ENCODE measurements around the gene ZNF710. TPM values are rescaled to one million over a fixed set of nuclear protein-coding genes. Genes with fewer than 3 reads are reported as not detected.
A peak's percentile ranks its signal among the peaks of the same experiment; 100 is the strongest.

Gene ZNF710
- total and polyA plus RNA-seq, 9 of the 15 experiments (the other 6 are each of a cell fraction or from before 2014, with no cell fraction given) = 0.56 to 14.2 (median 5.2) TPM

GRCh38 chr15:89985111-89985510 is 16.0 kb upstream of the ZNF710 start:
- TF ChIP-seq PRDM10 (IDR thresholded peaks at IDR 0.05; ENCODE audit: partially characterized antibody) = peak; percentile 47
- 0 out of 4 replicates have a peak, but pooled peaks of 1 of the 2 experiments have one; percentile 33 for TF ChIP-seq RCOR1 (IDR thresholded peaks at IDR 0.05; ENCODE audit: borderline replicate concordance in 1 of 2, low read depth in 2 of 2, low read length in 2 of 2)
- TF ChIP-seq THRA (IDR thresholded peaks at IDR 0.05) = no peak
- ChIA-PET CTCF (ENCODE audit: low intra/inter-chr PET ratio) (no interaction called here), POLR2A (no interaction called here)
- Histone ChIP-seq H3K27ac (ENCODE audit: extremely low read depth, low read depth, low read length) (no peak overlapping the region), H3K4me3 (no peak overlapping the region), H3K4me1 (replicated peaks in 1 of 2; ENCODE audit: control insufficient read depth in 2 of 2, insufficient read depth in 2 of 2, low read length in 2 of 2) (no peaks in the 10 kb centered on the region), H3K9ac (ENCODE audit: insufficient read depth in 1 of 2, low read depth in 2 of 2, low read length in 2 of 2) (no peak overlapping the region), H3K79me2 (ENCODE audit: control insufficient read depth, insufficient read depth, low read length) (no peaks in the 10 kb centered on the region), H2AFZ (ENCODE audit: low read depth, low read length) (no peak overlapping the region), H3K9me1 (ENCODE audit: control insufficient read depth, insufficient read depth, low read length) (no peaks in the 10 kb centered on the region), H4K20me1 (replicated peaks; ENCODE audit: control insufficient read depth, insufficient read depth, low read length) (no peaks in the 10 kb centered on the region), H3K4me2 (ENCODE audit: insufficient read depth, low read length) (no peak overlapping the region), H3K27me3 (ENCODE audit: control insufficient read depth in 2 of 2, insufficient read depth in 2 of 2, low read length in 2 of 2) (peaks cover 2 to 6% of the 10 kb centered on the region in 2 experiments; a peak in 2 of 5 replicates), H3K36me3 (ENCODE audit: control insufficient read depth, insufficient read depth, low read length) (no peaks in the 10 kb centered on the region), H3K9me3 (replicated peaks; ENCODE audit: control insufficient read depth, insufficient read depth, low read depth, low read length) (peaks cover 3% of the 10 kb centered on the region)
- DNase-seq (ENCODE audit: extremely low read depth in 1 of 4, low spot score in 3 of 4) (peak in 1 of 4 experiments; percentile 32), FAIRE-seq (no peak), ATAC-seq (peak; percentile 47; the same call in 2 of the 3 replicates)
- intact Hi-C loops (cut with micrococcal nuclease) = no loop called here
- WGBS (ENCODE audit: insufficient coverage, low coverage, missing lambda C conversion rate) = 8% methylated on average over 3 of the region's 3 CpGs
- no TSS peak for BruUV-seq (replicated peaks)
- in situ Hi-C loops (cut with MboI) = no loop called here

Measured in K562 (cell line).